Measurements from ENCODE around the gene SPCS2. TPM values are rescaled to one million over a fixed set of nuclear protein-coding genes. Genes with fewer than 3 reads are reported as not detected.

Gene SPCS2
- total RNA-seq, 4 donors from 2014 or later: 6.4 to 59.9 (median 21.0) TPM

- Histone ChIP-seq H3K27me3 (no peaks in the 10 kb centered on the region), H3K4me1 (peaks cover 11 to 57% (median 25%) of the 10 kb centered on the region in 4 donors), H3K27ac (peak overlapping the region; percentile 84 to 89 (median 86)), H3K36me3 (no peaks in the 10 kb centered on the region), H3K9me3 (no peaks in the 10 kb centered on the region), H3K4me3 (peak overlapping the region; percentile 72 to 97 (median 78))
- in situ Hi-C loops (cut with MboI; ENCODE audit: low pct_ligation_motif_present in 1 of 4, low pct_unique_long_range_greater_than_20kb in 1 of 4, low sequenced_read_pairs in 3 of 4): loop anchor here in 3 of 4 donors (25.0 kb wide), 1 partner anchor 288 kb away; the partner anchor contains the start of gene TPBGL (in 3 of the 3)
- TF ChIP-seq CTCF (IDR thresholded peaks at IDR 0.05) (no peak), POLR2A (IDR thresholded peaks at IDR 0.05) (no peak), EP300 (IDR thresholded peaks at IDR 0.05; ENCODE audit: low read depth) (no peak), POLR2AphosphoS5 (IDR thresholded peaks at IDR 0.05) (no peak)
- no peak for DNase-seq
- intact Hi-C loops (cut with DNase I; ENCODE audit: low total_unique reads): no loop called here
- 0 to 1% methylated on average over 6 of the region's 6 CpGs for WGBS, 2 donors (ENCODE audit: low coverage in 1 of 2)
Observed at GRCh38 chr11:74949753-74950137, 679 bp downstream of the SPCS2 start.

GRCh38 chr11:74950374-74950969, 1.4 kb downstream of the SPCS2 start:
- intact Hi-C loops (cut with DNase I; ENCODE audit: low total_unique reads) (no loop called here), in situ Hi-C loops (cut with MboI; ENCODE audit: low pct_ligation_motif_present in 1 of 4, low pct_unique_long_range_greater_than_20kb in 1 of 4, low sequenced_read_pairs in 3 of 4) (no loop called here)
- DNase-seq: no peak
- peaks cover 11 to 57% (median 25%) of the 10 kb centered on the region in 4 donors for H3K4me1 ChIP-seq
- no peak for TF ChIP-seq CTCF (IDR thresholded peaks at IDR 0.05)
- TF ChIP-seq POLR2AphosphoS5 (IDR thresholded peaks at IDR 0.05): no peak
- TF ChIP-seq POLR2A (IDR thresholded peaks at IDR 0.05): no peak
- no peak for TF ChIP-seq EP300 (IDR thresholded peaks at IDR 0.05; ENCODE audit: low read depth)
- H3K9me3 ChIP-seq: no peaks in the 10 kb centered on the region
- H3K27ac ChIP-seq: peak overlapping the region; percentile 84 to 89 (median 86)
- 69 to 86% methylated on average over 2 of the region's 2 CpGs for WGBS, 2 donors (ENCODE audit: low coverage in 1 of 2)
- no peaks in the 10 kb centered on the region for H3K27me3 ChIP-seq
- no peaks in the 10 kb centered on the region for H3K36me3 ChIP-seq
- H3K4me3 ChIP-seq: peak overlapping the region in 3 of 4 donors; percentile 72 to 97 (median 85)

DNA sequence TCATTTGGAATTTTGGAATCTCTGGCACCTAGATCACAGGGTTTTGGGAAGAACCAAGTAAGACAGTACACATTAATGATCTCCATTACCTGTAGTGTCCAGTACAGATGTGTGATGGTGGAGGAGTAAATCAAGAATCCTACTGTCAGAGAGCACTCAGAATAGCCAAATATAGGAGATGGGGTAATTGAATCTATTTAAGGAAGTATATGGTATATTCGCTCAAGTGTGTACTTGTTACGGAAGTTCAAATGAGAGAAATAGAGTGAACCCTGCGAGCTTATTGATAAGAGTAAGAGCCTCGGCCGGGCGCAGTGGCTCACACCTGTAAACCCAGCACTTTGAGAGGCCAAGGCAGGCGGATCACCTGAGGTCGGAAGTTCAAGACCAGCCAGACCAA, 2.2 kb downstream of the SPCS2 start:
- H3K27ac ChIP-seq: peak overlapping the region in 1 of 4 donors; percentile 86
- intact Hi-C loops (cut with DNase I; ENCODE audit: low total_unique reads): no loop called here
- in situ Hi-C loops (cut with MboI; ENCODE audit: low pct_ligation_motif_present in 1 of 4, low pct_unique_long_range_greater_than_20kb in 1 of 4, low sequenced_read_pairs in 3 of 4): no loop called here
- DNase-seq: no peak
- no peaks in the 10 kb centered on the region for H3K36me3 ChIP-seq
- H3K4me1 ChIP-seq: peaks cover 11 to 57% (median 28%) of the 10 kb centered on the region in 4 donors
- 79 to 87% methylated on average over 8 of the region's 8 CpGs for WGBS, 2 donors (ENCODE audit: low coverage in 1 of 2)
- H3K27me3 ChIP-seq: no peaks in the 10 kb centered on the region
- no peaks in the 10 kb centered on the region for H3K9me3 ChIP-seq
- no peak overlapping the region for H3K4me3 ChIP-seq
- TF ChIP-seq CTCF (IDR thresholded peaks at IDR 0.05): no peak
- TF ChIP-seq POLR2A (IDR thresholded peaks at IDR 0.05): no peak
- TF ChIP-seq EP300 (IDR thresholded peaks at IDR 0.05; ENCODE audit: low read depth): no peak
- no peak for TF ChIP-seq POLR2AphosphoS5 (IDR thresholded peaks at IDR 0.05)

DNA sequence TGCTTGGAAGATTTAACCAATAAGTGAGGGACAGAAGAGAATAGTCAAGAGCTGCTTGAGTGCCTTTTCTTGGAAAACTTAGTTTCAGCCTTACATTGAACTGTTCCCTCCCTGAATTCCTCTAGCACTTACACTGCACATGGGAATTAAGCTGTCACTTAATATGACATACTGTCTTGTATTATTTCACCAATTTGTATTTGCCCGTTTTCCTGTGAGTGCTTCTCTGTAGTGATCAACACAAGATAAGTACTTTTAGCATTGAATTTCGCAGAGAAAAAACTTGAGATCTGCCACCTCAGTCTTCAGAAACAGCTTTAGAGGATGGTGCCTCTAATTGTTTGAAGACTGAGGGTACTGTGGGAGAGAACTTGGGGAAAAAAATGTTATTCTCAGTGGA, 3.7 kb downstream of the SPCS2 start:
- in situ Hi-C loops (cut with MboI; ENCODE audit: low pct_ligation_motif_present in 1 of 4, low pct_unique_long_range_greater_than_20kb in 1 of 4, low sequenced_read_pairs in 3 of 4): no loop called here
- no peak overlapping the region for H3K4me3 ChIP-seq
- H3K27me3 ChIP-seq: no peaks in the 10 kb centered on the region
- TF ChIP-seq CTCF (IDR thresholded peaks at IDR 0.05) (no peak), EP300 (IDR thresholded peaks at IDR 0.05; ENCODE audit: low read depth) (no peak), POLR2A (IDR thresholded peaks at IDR 0.05) (no peak), POLR2AphosphoS5 (IDR thresholded peaks at IDR 0.05) (no peak)
- WGBS, 2 donors (ENCODE audit: low coverage in 1 of 2): 65 to 67% methylated on average over 2 of the region's 2 CpGs
- no peaks in the 10 kb centered on the region for H3K9me3 ChIP-seq
- intact Hi-C loops (cut with DNase I; ENCODE audit: low total_unique reads): no loop called here
- H3K36me3 ChIP-seq: no peaks in the 10 kb centered on the region
- peak overlapping the region in 1 of 4 donors; percentile 50 for H3K27ac ChIP-seq
- no peak for DNase-seq
- peaks cover 16 to 66% (median 29%) of the 10 kb centered on the region in 4 donors for H3K4me1 ChIP-seq

Measured in transverse colon (tissue), 4 donors.